Ammon's horn (tissue), 1 donor: ENCODE data around the gene CCT6A.
"Not testable (repeated sequence)": the region's sequence is repeated elsewhere in the genome, so short reads cannot be mapped to it uniquely, and the experiment has no call there.

Experiments used
- DNase-seq: peaks from one replicate; pipeline ENCODE4 v3.0.0-alpha.2; 2016; ENCODE audit warnings: low spot score

The CCT6A gene

GRCh38 chr7:56098187-56099008, 46.8 kb downstream of the CCT6A start:
- not testable (repeated sequence) for DNase-seq

DNA sequence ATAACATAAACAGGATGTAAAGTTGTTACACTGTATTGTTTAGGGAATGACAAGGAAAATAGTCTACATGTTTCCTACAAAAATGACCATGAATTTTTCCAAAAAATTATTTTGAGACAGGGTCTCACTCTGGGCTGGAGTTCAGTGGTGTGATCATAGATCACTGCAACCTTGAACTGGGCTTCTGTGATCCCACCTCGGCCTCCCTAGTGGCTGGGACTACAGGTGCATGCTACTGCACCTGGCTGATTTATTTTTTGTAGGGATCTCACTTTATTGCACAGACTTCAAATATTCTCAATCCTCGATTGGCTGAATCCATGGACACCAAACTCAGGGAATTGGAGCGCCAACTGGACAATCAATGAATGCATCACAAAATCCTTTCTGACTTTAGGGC, 48.1 kb downstream of the CCT6A start:
- no peak for DNase-seq

DNA sequence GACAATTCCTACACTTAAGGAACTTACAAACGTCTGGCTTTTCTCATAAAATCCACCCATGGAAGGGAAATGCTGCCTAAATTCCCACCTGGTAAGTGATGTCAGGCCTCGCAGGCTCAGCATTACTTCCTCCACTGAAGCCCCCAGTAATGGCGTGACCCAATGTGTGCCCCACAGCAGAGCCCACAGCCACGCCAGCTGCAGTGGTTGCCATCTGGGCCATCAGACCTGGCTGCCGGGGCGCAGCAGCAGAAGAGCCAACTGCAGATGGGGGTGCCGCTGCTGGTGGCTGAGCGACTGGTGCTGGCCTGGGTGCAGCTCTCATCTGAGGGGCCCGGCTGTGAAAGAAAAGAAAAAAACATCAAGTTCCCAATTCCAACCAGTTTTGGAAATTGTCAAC, 52.6 kb downstream of the CCT6A start:
- DNase-seq, result not testable (repeated sequence)

DNA sequence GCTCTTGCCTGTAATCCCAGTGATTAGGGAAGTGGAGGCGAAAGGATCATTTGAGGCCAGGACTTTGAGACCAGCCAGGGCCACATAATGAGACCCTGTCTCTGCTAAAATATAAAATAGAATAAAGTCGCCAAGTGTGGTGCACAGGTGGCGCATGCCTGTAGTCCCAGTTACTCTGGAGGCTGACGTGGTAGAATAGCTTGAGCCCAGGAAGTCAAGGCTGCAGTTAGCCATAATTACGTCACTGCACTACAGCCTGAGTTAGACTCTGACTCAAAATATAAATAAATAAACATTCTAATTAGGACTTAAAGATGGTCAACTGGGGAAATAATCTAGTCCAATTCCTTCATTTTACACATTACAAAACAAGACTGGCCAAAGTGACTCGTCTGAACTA, 53.9 kb downstream of the CCT6A start:
- no peak for DNase-seq

- peak; percentile 100 for DNase-seq
These were observed 54.8 kb downstream of the CCT6A start, which contains the start of gene CHCHD2 for GRCh38 chr7:56106108-56107073. Gene CHCHD2, minus strand, starts transcription at chr7:56106476. Its CDS starts 63 bp downstream, at chr7:56106413.

DNA sequence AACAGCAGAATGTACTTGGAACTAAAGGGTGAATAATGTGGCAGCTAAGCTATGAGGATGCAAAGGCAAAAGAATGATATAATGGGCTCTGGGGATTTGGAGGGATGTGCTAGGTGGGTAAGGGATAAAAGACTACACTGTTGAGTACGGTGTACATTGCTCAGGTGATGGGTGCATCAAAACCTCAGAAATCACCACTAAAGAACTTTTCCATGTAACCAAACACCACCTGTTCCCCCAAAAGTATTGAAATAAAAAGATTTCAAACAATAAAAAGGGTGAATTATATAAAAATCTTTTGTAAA, 56.3 kb downstream of the CCT6A start:
- no peak for DNase-seq

GRCh38 chr7:56110611-56111010, 59.0 kb downstream of the CCT6A start:
- no peak for DNase-seq

DNA sequence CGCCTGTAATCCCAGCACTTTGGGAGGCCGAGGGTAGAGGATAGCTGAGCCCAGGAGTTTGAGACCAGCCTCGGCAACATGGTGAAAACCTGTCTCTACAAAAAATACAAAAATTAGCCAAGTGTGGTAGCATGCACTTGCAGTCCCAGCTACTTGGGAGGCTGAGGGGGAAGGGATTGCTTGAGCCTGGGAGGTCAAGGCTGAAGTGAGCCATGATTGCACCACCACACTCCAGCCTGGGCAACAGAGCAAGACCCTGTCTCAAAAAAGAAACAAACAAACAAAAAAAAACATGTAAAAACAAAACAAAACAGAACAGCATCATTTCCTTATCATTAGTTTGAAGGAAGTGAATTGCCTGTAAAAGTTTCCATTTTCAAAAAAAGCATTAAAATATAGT, 60.7 kb downstream of the CCT6A start:
- not testable (repeated sequence) for DNase-seq
